Suprapubic skin (tissue), 3 donors: Measurements from ENCODE around the gene ASH1L.

Source experiments
- POLR2AphosphoS5 ChIP-seq, 3 donors: sonication (generic); formaldehyde crosslinking; IDR thresholded peaks; one replicate each; pipeline ENCODE4 v1.6.1; 2017; ENCODE audit warnings: antibody characterized with exemption in 3 of 3
- TF ChIP-seq, protein P1 (sequence below), 2 donors: fragments of 200-600 bp in 1 of 2; fragments of 450-650 bp in 1 of 2; sonication (generic) in 1 of 2; IDR thresholded peaks; one replicate each; pipeline ENCODE4 v1.5.1; 2016 to 2019; ENCODE audit warnings: antibody characterized with exemption in 2 of 2, mild to moderate bottlenecking in 1 of 2, moderate library complexity in 1 of 2

DNA sequence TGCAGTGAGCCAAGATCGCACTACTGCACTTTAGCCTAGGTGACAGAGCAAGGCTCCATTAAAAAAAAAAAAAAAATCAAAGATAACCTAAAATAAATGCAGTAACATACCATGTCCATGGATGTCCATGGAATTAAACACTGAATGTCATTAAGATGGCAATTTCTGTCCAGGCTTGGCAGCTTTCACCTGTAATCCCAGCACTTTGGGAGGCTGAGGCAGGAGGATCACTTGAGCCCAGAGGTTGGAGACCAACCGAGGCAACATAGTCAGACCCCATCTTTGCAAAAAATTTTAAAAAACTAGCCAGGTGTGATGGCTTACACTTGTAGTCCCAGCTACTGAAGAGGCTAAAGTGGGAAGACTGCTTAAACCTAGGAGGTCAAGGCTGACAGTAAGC lies 141.8 kb downstream of the ASH1L start:
- TF ChIP-seq POLR2AphosphoS5 (IDR thresholded peaks at IDR 0.05), result no peak
- TF ChIP-seq, protein P1, sequence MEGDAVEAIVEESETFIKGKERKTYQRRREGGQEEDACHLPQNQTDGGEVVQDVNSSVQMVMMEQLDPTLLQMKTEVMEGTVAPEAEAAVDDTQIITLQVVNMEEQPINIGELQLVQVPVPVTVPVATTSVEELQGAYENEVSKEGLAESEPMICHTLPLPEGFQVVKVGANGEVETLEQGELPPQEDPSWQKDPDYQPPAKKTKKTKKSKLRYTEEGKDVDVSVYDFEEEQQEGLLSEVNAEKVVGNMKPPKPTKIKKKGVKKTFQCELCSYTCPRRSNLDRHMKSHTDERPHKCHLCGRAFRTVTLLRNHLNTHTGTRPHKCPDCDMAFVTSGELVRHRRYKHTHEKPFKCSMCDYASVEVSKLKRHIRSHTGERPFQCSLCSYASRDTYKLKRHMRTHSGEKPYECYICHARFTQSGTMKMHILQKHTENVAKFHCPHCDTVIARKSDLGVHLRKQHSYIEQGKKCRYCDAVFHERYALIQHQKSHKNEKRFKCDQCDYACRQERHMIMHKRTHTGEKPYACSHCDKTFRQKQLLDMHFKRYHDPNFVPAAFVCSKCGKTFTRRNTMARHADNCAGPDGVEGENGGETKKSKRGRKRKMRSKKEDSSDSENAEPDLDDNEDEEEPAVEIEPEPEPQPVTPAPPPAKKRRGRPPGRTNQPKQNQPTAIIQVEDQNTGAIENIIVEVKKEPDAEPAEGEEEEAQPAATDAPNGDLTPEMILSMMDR (IDR thresholded peaks at IDR 0.05), result no peak
